ENCODE measurements around the gene MRPS21.

MRPS21 gene

GRCh38 chr1:150281221-150281757 is 12.4 kb upstream of the MRPS21 start:
- in situ Hi-C loops (cut with MboI; ENCODE audit: low pct_unique_long_range_greater_than_20kb, low sequenced_read_pairs, unreplicated experiment), result no loop called here
- peak; percentile 42 for DNase-seq (ENCODE audit: low spot score)
- peak; percentile 70 for TF ChIP-seq CTCF (IDR thresholded peaks at IDR 0.05; ENCODE audit: extremely low read depth, insufficient read depth, missing control alignments)

- no peak for TF ChIP-seq CTCF (IDR thresholded peaks at IDR 0.05; ENCODE audit: extremely low read depth, insufficient read depth, missing control alignments)
- in situ Hi-C loops (cut with MboI; ENCODE audit: low pct_unique_long_range_greater_than_20kb, low sequenced_read_pairs, unreplicated experiment), result no loop called here
- DNase-seq (ENCODE audit: low spot score), result peak; percentile 74
Observed at GRCh38 chr1:150281758-150282557, 11.7 kb upstream of the MRPS21 start, which contains the start of gene CIART. Gene CIART, plus strand, starts transcription at chr1:150282554. Its CDS starts 714 bp downstream, at chr1:150283268.

GRCh38 chr1:150282558-150282958 is 11.1 kb upstream of the MRPS21 start:
- in situ Hi-C loops (cut with MboI; ENCODE audit: low pct_unique_long_range_greater_than_20kb, low sequenced_read_pairs, unreplicated experiment), result no loop called here
- no peak for TF ChIP-seq CTCF (IDR thresholded peaks at IDR 0.05; ENCODE audit: extremely low read depth, insufficient read depth, missing control alignments)

GRCh38 chr1:150283260-150283659 is 10.4 kb upstream of the MRPS21 start:
- TF ChIP-seq CTCF (IDR thresholded peaks at IDR 0.05; ENCODE audit: extremely low read depth, insufficient read depth, missing control alignments), result no peak
- in situ Hi-C loops (cut with MboI; ENCODE audit: low pct_unique_long_range_greater_than_20kb, low sequenced_read_pairs, unreplicated experiment), result no loop called here
- DNase-seq (ENCODE audit: low spot score), result no peak

More at GRCh38 chr1:150282558-150282958, 11.1 kb upstream of the MRPS21 start:
- DNase-seq (ENCODE audit: low spot score), result no peak

GRCh38 chr1:150288382-150288781 is 5.3 kb upstream of the MRPS21 start:
- TF ChIP-seq CTCF (IDR thresholded peaks at IDR 0.05; ENCODE audit: extremely low read depth, insufficient read depth, missing control alignments), result no peak
- in situ Hi-C loops (cut with MboI; ENCODE audit: low pct_unique_long_range_greater_than_20kb, low sequenced_read_pairs, unreplicated experiment), result no loop called here
- DNase-seq (ENCODE audit: low spot score), result no peak

- in situ Hi-C loops (cut with MboI; ENCODE audit: low pct_unique_long_range_greater_than_20kb, low sequenced_read_pairs, unreplicated experiment), result no loop called here
- no peak for TF ChIP-seq CTCF (IDR thresholded peaks at IDR 0.05; ENCODE audit: extremely low read depth, insufficient read depth, missing control alignments)
- no peak for DNase-seq (ENCODE audit: low spot score)
Observed at GRCh38 chr1:150288822-150289221, 4.8 kb upstream of the MRPS21 start.
